Panc1 (cell line): ENCODE data around the gene TRIM45. TPM values are rescaled to one million over a fixed set of nuclear protein-coding genes. Genes with fewer than 3 reads are reported as not detected.

Source experiments
- ATAC-seq: fragments of 200-7000 bp; cut with Tn5 transposase; 2 replicates; pipeline ENCODE4 v1.9.1; 2020; ENCODE audit warnings: mild to moderate bottlenecking, moderate library complexity
- BruUV-seq: library from RNA; stranded (reverse); fragments of 400-500 nt; replicated peaks from 2 replicates; lab custom pipeline; 2021; lab: Mats Ljungman, UMichigan
- CTCF ChIA-PET: fragments of 300-600 bp; sonication (Branson Sonifier 250); formaldehyde crosslinking; loops from one replicate; lab custom pipeline; 2022; ENCODE audit warnings: antibody characterized with exemption; lab: Charles Lee
- POLR2A ChIA-PET: fragments of 300-600 bp; sonication (Branson Sonifier 250); formaldehyde crosslinking; loops from one replicate; lab custom pipeline; 2022; ENCODE audit warnings: antibody characterized with exemption; lab: Charles Lee
- DNase-seq: peaks from one replicate; pipeline ENCODE4 v3.0.0-alpha.2; 2010; ENCODE audit warnings: low read depth, low spot score
- H3K27ac ChIP-seq: 2 replicates; pipeline ENCODE4 v1.5.1; 2011; ENCODE audit warnings: mild to moderate bottlenecking, low read length, inconsistent platforms
- H3K27me3 ChIP-seq: fragments of 200-500 bp; sonication (Bioruptor generic); 2 replicates; pipeline ENCODE4 v1.6.0; 2014; ENCODE audit warnings: low read length, inconsistent platforms; ENCODE audit not compliant: control insufficient read depth, insufficient read depth
- H3K36me3 ChIP-seq: fragments of 200-500 bp; sonication (Bioruptor generic); 2 replicates; pipeline ENCODE4 v1.5.1; 2014; ENCODE audit warnings: inconsistent platforms, mild to moderate bottlenecking, low read length, moderate library complexity; ENCODE audit not compliant: control insufficient read depth, insufficient read depth
- H3K4me1 ChIP-seq: 2 replicates; pipeline ENCODE4 v1.5.1; 2011; ENCODE audit warnings: inconsistent platforms, mild to moderate bottlenecking, low read length, moderate library complexity; ENCODE audit not compliant: control insufficient read depth, insufficient read depth
- H3K4me3 ChIP-seq, 2 experiments: 2 replicates each; pipeline ENCODE4 v1.5.1; 2011 to 2012; ENCODE audit warnings: low read depth in 2 of 2, low read length in 2 of 2, mild to moderate bottlenecking in 2 of 2, inconsistent platforms in 1 of 2, moderate library complexity in 1 of 2
- H3K9me3 ChIP-seq: fragments of 200-500 bp; sonication (Bioruptor generic); 2 replicates; pipeline ENCODE4 v1.5.1; 2014; ENCODE audit warnings: low read depth, mild to moderate bottlenecking, inconsistent platforms, low read length, moderate library complexity; ENCODE audit not compliant: control insufficient read depth, insufficient read depth
- POLR2AphosphoS5 ChIP-seq: IDR thresholded peaks from 2 replicates; pipeline ENCODE4 v1.6.1; 2012; ENCODE audit warnings: mild to moderate bottlenecking, low read depth, low read length, moderate library complexity
- SIN3A ChIP-seq: IDR thresholded peaks from 2 replicates; pipeline ENCODE4 v1.6.1; 2012; ENCODE audit warnings: low read depth, mild to moderate bottlenecking, low read length, moderate library complexity, borderline replicate concordance; ENCODE audit not compliant: insufficient read depth
- TCF7L2 ChIP-seq: IDR thresholded peaks from 2 replicates; pipeline ENCODE4 v1.6.1; 2011; ENCODE audit warnings: mild to moderate bottlenecking, low read depth, low read length, inconsistent platforms
- in situ Hi-C: cut with HindIII; loops from 2 replicates; pipeline ENCODE4 v1.10.0; 2016; ENCODE audit warnings: low sequenced_read_pairs, low pct_unique_long_range_greater_than_20kb
- intact Hi-C: fragments of 100-400 bp; cut with micrococcal nuclease; formaldehyde crosslinking; loops from one replicate; pipeline ENCODE4 v1.10.0; 2022; ENCODE audit not compliant: unreplicated experiment
- total RNA-seq: library from RNA; stranded (reverse); gene quantifications from one replicate; pipeline ENCODE4 v1.2.1, GENCODE V29; 2021; ENCODE audit not compliant: unreplicated experiment
- TF ChIP-seq, protein P1 (sequence below), 2 experiments: IDR thresholded peaks; 2 replicates each; pipeline ENCODE4 v1.6.1; 2011 to 2012; ENCODE audit warnings: low read depth in 2 of 2, control low read depth in 1 of 2, low read length in 1 of 2, mild to moderate bottlenecking in 1 of 2, moderate library complexity in 1 of 2; ENCODE audit not compliant: insufficient read depth in 1 of 2
- TF ChIP-seq, protein P2 (sequence below): fragments of 450-650 bp; IDR thresholded peaks from 2 replicates; pipeline ENCODE4 v1.5.1; 2017; ENCODE audit warnings: mild to moderate bottlenecking

TRIM45 gene
- total RNA-seq, 1 experiment from 2014 or later = 4.7 TPM

DNA sequence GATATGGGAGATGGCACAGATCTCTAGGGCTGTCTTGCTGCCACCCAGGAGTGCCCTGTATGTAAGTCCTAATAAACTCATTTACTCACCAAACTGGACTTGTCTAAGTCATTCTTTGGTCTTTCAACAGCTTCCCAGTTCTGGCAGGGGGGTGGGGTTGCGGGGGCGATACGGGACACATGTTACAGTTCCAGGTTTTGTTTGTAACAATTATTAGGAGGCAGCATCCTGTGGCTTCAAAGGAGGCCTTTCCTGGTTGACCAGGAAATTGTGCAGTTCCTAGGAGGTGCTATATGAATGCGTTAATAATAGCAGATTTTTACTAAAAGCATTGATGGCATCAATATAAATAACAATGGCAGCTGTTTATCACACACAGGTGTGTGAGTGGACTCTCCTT lies 42.7 kb upstream of the TRIM45 start:
- CTCF ChIA-PET = no interaction called here
- no peaks in the 10 kb centered on the region for H3K4me1 ChIP-seq

DNA sequence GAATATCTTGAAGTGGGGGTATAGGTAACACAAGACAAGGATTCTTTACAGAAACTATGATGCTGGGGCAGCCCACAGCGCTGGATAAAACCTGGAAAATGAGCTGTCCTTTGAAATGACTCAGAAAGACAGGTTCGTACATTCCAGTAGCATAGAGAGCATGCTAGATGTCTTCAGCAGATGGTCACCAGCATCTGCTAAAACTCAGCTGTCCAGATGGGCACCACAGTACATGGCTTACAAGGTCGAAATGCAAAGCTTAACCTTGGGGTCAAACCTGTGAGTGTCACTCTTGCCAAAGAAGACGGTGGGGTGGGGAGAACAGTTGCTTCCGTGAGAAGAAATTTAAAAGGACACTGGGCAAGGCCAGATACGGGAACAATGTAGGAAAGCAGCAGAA lies 41.3 kb upstream of the TRIM45 start:
- ChIA-PET CTCF (no interaction called here), POLR2A (no interaction called here)
- H3K9me3 ChIP-seq = no peaks in the 10 kb centered on the region
- DNase-seq (no peak), ATAC-seq (no peak)
- 0 out of 2 replicates have a peak, but pooled peaks cover 2% of the 10 kb centered on the region for H3K27me3 ChIP-seq
- no TSS peak for BruUV-seq
- no peak overlapping the region for H3K4me3 ChIP-seq
- in situ Hi-C loops = no loop called here
- intact Hi-C loops = no loop called here
- no peak overlapping the region for H3K27ac ChIP-seq
- no peak for TF ChIP-seq SIN3A
- TF ChIP-seq, protein P1, sequence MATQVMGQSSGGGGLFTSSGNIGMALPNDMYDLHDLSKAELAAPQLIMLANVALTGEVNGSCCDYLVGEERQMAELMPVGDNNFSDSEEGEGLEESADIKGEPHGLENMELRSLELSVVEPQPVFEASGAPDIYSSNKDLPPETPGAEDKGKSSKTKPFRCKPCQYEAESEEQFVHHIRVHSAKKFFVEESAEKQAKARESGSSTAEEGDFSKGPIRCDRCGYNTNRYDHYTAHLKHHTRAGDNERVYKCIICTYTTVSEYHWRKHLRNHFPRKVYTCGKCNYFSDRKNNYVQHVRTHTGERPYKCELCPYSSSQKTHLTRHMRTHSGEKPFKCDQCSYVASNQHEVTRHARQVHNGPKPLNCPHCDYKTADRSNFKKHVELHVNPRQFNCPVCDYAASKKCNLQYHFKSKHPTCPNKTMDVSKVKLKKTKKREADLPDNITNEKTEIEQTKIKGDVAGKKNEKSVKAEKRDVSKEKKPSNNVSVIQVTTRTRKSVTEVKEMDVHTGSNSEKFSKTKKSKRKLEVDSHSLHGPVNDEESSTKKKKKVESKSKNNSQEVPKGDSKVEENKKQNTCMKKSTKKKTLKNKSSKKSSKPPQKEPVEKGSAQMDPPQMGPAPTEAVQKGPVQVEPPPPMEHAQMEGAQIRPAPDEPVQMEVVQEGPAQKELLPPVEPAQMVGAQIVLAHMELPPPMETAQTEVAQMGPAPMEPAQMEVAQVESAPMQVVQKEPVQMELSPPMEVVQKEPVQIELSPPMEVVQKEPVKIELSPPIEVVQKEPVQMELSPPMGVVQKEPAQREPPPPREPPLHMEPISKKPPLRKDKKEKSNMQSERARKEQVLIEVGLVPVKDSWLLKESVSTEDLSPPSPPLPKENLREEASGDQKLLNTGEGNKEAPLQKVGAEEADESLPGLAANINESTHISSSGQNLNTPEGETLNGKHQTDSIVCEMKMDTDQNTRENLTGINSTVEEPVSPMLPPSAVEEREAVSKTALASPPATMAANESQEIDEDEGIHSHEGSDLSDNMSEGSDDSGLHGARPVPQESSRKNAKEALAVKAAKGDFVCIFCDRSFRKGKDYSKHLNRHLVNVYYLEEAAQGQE (IDR thresholded peaks at IDR 0.05; ENCODE audit: insufficient read depth in 1 of 2, low read depth in 2 of 2, low read length in 1 of 2) = no peak
- no peaks in the 10 kb centered on the region for H3K4me1 ChIP-seq
- no peaks in the 10 kb centered on the region for H3K36me3 ChIP-seq

More for the DNA sequence above, 42.7 kb upstream of the TRIM45 start:
- TF ChIP-seq SIN3A = no peak
- no peak for TF ChIP-seq POLR2AphosphoS5
- TF ChIP-seq, protein P1 (IDR thresholded peaks at IDR 0.05; ENCODE audit: insufficient read depth in 1 of 2, low read depth in 2 of 2, low read length in 1 of 2) = no peak
- TF ChIP-seq TCF7L2 = no peak
- TF ChIP-seq, protein P2, sequence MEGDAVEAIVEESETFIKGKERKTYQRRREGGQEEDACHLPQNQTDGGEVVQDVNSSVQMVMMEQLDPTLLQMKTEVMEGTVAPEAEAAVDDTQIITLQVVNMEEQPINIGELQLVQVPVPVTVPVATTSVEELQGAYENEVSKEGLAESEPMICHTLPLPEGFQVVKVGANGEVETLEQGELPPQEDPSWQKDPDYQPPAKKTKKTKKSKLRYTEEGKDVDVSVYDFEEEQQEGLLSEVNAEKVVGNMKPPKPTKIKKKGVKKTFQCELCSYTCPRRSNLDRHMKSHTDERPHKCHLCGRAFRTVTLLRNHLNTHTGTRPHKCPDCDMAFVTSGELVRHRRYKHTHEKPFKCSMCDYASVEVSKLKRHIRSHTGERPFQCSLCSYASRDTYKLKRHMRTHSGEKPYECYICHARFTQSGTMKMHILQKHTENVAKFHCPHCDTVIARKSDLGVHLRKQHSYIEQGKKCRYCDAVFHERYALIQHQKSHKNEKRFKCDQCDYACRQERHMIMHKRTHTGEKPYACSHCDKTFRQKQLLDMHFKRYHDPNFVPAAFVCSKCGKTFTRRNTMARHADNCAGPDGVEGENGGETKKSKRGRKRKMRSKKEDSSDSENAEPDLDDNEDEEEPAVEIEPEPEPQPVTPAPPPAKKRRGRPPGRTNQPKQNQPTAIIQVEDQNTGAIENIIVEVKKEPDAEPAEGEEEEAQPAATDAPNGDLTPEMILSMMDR = no peak
- no peak overlapping the region for H3K4me3 ChIP-seq
- BruUV-seq = no TSS peak
- no peaks in the 10 kb centered on the region for H3K9me3 ChIP-seq
- DNase-seq (no peak), ATAC-seq (no peak)
- in situ Hi-C loops (no loop called here), intact Hi-C loops (no loop called here)
- 0 out of 2 replicates have a peak, but pooled peaks cover 2% of the 10 kb centered on the region for H3K27me3 ChIP-seq
- no peaks in the 10 kb centered on the region for H3K36me3 ChIP-seq
- POLR2A ChIA-PET = no interaction called here
- no peak overlapping the region for H3K27ac ChIP-seq
